Activated naive CD4-positive, alpha-beta T cell treated with anti-CD3 and anti-CD28 coated beads, Interleukin-2, amount 10 ng/mL, durations not matched to agents 7 days and 5 days (primary cell): ENCODE measurements around the gene ZNF580.

ENCODE experiments used
- CTCF ChIA-PET: fragments of 350-600 bp; sonication (Branson Sonifier 250); formaldehyde crosslinking; loops from one replicate; lab custom pipeline; 2021; ENCODE audit warnings: antibody characterized with exemption; lab: Charles Lee
- DNase-seq: peaks from one replicate; pipeline ENCODE4 v3.0.0-alpha.2; 2020
- H3K27ac Mint-ChIP-seq: one replicate; pipeline ENCODE4 v1.8.0; 2021; ENCODE audit warnings: mild to moderate bottlenecking, moderate library complexity, mixed read lengths
- H3K27me3 Mint-ChIP-seq: one replicate; pipeline ENCODE4 v1.8.0; 2021; ENCODE audit warnings: mild to moderate bottlenecking, mixed read lengths
- H3K36me3 Mint-ChIP-seq: one replicate; pipeline ENCODE4 v1.8.0; 2021; ENCODE audit warnings: mixed read lengths
- H3K4me1 Mint-ChIP-seq: one replicate; pipeline ENCODE4 v1.8.0; 2021; ENCODE audit warnings: mixed read lengths
- H3K4me3 Mint-ChIP-seq: one replicate; pipeline ENCODE4 v1.8.0; 2021; ENCODE audit warnings: mild to moderate bottlenecking, moderate library complexity, mixed read lengths
- H3K9me3 Mint-ChIP-seq: one replicate; pipeline ENCODE4 v1.8.0; 2021; ENCODE audit warnings: mixed read lengths

ZNF580 gene

DNA sequence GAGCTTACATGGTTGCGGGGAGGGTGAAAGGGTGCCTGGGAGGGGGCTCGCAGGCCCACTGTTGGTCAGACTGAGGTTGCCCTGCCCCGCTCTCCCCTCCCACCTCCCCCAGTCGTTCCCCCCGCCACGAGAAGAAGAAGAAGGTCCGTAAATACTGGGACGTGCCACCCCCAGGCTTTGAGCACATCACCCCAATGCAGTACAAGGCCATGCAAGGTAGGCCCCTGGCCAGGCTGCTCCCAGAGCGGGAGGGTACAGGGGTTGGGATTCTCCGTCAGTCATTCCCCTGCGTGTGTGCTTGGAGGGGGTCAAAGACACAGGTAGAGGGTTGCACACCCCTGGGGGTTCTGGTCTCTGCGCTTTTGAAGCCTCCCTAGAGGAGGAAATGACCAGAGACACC is 19.6 kb downstream of the ZNF580 start:
- H3K27me3 Mint-ChIP-seq: no peaks in the 10 kb centered on the region
- no peak overlapping the region for H3K4me3 Mint-ChIP-seq

DNA sequence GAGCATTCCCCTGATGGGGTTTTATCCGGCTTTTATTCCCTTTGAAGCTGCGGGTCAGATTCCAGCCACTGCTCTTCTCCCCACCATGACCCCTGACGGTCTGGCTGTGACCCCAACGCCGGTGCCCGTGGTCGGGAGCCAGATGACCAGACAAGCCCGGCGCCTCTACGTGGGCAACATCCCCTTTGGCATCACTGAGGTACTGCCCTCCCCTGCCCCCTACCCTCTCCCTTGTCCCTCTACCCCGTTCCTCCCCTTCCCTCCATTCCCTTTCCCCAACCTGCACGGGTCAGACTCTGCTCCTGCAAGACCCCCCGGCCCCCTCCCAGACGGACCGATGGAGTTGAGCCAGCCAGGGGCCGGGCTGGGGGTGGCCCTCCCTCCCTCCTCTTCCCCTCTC is 20.2 kb downstream of the ZNF580 start:
- no peaks in the 10 kb centered on the region for H3K27me3 Mint-ChIP-seq
- no peak for DNase-seq
- peaks cover 38% of the 10 kb centered on the region for H3K4me1 Mint-ChIP-seq
- CTCF ChIA-PET: no interaction called here
- H3K27ac Mint-ChIP-seq: no peak overlapping the region
- no peak overlapping the region for H3K4me3 Mint-ChIP-seq
- H3K36me3 Mint-ChIP-seq: peaks cover 56% of the 10 kb centered on the region
- H3K9me3 Mint-ChIP-seq: no peaks in the 10 kb centered on the region

More for the DNA sequence above, 19.6 kb downstream of the ZNF580 start:
- Mint-ChIP-seq H3K27ac (no peak overlapping the region), H3K36me3 (peaks cover 57% of the 10 kb centered on the region), H3K9me3 (no peaks in the 10 kb centered on the region), H3K4me1 (peaks cover 42% of the 10 kb centered on the region)
- CTCF ChIA-PET: interaction anchor here (1.0 kb wide), 1 partner anchor 11 kb away, joined by 3 read pairs; no protein-coding TSS in a partner anchor
- no peak for DNase-seq

DNA sequence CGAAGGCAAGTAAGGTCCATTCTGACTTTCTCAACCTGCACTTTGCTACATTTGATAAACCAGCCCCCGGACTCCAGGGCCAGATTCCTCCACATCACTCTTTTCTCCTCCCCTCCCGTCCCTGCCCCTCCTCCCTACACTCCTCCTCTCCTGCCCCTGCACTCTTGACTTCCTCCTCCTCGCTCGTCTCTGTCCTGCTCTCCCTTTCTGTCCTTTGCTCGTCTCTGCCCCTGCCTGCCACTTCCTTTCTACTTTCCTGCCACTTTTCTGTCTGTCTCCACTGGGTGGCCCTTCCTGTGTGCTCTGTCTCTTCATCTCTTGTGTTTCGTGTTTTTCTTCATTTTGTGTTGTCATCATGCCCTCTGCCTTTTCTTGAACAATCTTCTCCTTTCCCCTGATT is 21.0 kb downstream of the ZNF580 start:
- Mint-ChIP-seq H3K27me3 (no peaks in the 10 kb centered on the region), H3K4me1 (peaks cover 30% of the 10 kb centered on the region), H3K36me3 (peaks cover 55% of the 10 kb centered on the region), H3K4me3 (no peak overlapping the region), H3K27ac (no peak overlapping the region), H3K9me3 (no peaks in the 10 kb centered on the region)
- DNase-seq: no peak
- CTCF ChIA-PET: no interaction called here

DNA sequence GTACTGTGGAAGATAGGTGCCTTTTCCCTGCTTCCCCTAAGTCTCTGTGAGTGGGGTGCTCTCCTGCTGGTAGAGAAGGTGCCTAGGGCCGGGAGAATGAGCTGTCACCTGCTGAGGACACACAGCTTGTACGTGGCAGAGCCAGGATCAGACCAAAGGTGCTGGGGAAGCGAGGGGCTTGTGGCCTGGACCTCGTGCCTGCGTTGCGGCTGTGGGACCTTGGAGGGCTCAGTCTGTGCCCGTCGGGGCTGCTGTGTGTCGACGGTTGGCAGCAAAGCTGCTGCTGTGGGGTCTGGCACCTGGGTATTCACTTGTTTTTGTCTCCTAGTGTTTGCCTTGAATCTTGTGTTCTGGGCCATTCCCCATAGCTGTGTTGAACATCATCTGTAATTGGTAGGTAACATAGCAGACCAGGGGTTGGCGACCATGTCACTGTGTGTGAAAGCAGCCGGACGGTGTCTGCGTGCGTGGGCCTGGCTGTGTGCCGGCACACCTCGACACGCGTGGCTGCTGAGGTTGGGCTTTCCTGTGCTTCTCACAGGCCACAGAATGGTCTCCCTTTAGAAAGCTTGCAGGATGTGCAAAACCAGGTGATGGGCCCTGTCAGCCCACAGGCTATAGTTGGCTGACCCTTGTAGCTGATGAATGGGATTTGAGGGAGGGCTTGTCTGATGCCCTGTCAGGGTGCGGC is 23.2 kb downstream of the ZNF580 start:
- no peak for DNase-seq
- Mint-ChIP-seq H3K4me3 (no peak overlapping the region), H3K36me3 (peaks cover 61% of the 10 kb centered on the region), H3K4me1 (peaks cover 12% of the 10 kb centered on the region), H3K27me3 (no peaks in the 10 kb centered on the region), H3K27ac (no peak overlapping the region), H3K9me3 (no peaks in the 10 kb centered on the region)
- CTCF ChIA-PET: interaction anchor here (1.3 kb wide), 1 partner anchor 12 kb away, joined by 3 read pairs; no protein-coding TSS in a partner anchor

DNA sequence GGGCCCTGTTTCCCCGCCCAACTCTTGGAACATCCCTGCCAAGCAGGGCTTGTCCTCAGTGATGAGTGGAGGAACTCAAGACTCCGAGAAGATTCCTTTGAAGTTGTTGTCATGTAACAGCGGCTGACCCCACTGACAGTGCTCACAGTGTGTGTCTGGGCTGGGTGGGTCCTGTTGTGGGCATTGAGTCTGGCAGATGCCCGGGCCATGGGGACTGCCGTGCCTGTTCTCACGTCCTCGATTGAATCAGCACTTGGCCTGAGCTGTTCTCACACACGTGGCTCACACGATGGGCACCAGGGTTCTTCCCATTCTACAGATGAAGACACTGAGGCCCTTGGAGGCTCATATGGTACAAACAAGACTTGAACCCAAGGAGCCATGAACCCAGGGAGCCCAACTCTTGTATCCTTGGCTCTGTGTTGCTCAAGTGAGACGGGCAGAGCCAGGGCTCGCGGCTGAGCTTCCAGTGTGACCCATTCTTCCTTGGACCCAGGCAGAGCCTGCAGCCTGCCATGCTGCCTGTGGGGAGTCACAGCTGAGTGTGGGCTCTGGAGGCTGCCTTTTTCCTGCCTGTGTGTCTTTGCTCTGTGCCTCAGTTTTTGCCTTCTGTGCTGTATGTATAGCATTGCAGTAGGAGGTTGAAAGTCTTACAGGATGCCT is 25.7 kb downstream of the ZNF580 start:
- no peak overlapping the region for H3K27ac Mint-ChIP-seq

DNA sequence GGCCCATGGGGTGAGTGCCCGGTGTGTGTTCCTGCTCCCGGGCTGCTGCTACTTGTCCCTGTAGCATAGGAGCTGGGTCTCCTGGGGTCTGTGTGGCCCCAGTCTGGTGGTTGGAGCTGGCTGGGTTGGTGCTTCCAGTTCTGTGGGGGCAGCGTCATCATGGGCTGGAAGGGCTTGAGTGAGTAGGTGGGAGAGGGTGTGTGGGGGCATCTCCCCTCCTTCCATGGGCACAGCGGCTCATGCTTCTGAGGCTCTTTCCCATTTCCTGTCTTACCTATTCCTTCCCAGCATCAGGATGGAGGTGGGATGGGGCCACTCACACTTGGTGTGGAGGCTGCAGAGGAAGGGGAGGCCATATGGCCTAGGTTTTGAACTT is 26.2 kb downstream of the ZNF580 start:
- no peaks in the 10 kb centered on the region for H3K9me3 Mint-ChIP-seq
- H3K4me1 Mint-ChIP-seq: peaks cover 11% of the 10 kb centered on the region
- no peaks in the 10 kb centered on the region for H3K27me3 Mint-ChIP-seq
- CTCF ChIA-PET: interaction anchor here (1.3 kb wide), 1 partner anchor 34 kb away, joined by 3 read pairs; no protein-coding TSS in a partner anchor
- peaks cover 62% of the 10 kb centered on the region for H3K36me3 Mint-ChIP-seq
- H3K4me3 Mint-ChIP-seq: no peak overlapping the region
- no peak overlapping the region for H3K27ac Mint-ChIP-seq
- DNase-seq: no peak

More for the DNA sequence above, 25.7 kb downstream of the ZNF580 start:
- no peak overlapping the region for H3K4me3 Mint-ChIP-seq
- peaks cover 13% of the 10 kb centered on the region for H3K4me1 Mint-ChIP-seq
- no peaks in the 10 kb centered on the region for H3K9me3 Mint-ChIP-seq
- no peaks in the 10 kb centered on the region for H3K27me3 Mint-ChIP-seq
- peaks cover 66% of the 10 kb centered on the region for H3K36me3 Mint-ChIP-seq
- DNase-seq: no peak
- CTCF ChIA-PET: interaction anchor here (1.3 kb wide), 1 partner anchor 34 kb away, joined by 3 read pairs; no protein-coding TSS in a partner anchor

DNA sequence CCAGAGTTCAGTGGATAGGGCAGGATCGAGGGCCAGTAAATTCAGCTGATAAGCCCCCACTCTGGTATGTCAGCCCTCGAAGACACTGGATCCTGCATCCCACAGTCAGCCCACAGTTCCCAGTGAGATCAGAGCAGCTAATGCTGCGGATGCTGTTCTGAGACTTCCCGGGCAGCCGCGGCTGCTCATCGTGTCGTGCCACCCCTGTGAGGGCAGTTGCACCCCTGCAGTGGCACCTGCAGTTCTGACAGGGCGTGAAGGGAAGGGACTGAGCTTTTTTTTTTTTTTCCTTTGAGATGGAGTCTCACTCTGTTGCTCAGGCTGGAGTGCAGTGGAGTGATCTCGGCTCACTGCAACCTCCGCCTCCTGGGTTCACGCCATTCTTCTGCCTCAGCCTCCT is 26.7 kb downstream of the ZNF580 start:
- no peak for DNase-seq
- Mint-ChIP-seq H3K36me3 (peaks cover 62% of the 10 kb centered on the region), H3K4me3 (no peak overlapping the region), H3K4me1 (peaks cover 10% of the 10 kb centered on the region), H3K9me3 (no peaks in the 10 kb centered on the region), H3K27ac (peak overlapping the region; percentile 42), H3K27me3 (no peaks in the 10 kb centered on the region)
- CTCF ChIA-PET: interaction anchor here (1.3 kb wide), 1 partner anchor 35 kb away, joined by 3 read pairs; no protein-coding TSS in a partner anchor

GRCh38 chr19:55667958-55668357 is 27.2 kb downstream of the ZNF580 start:
- H3K36me3 Mint-ChIP-seq: peaks cover 58% of the 10 kb centered on the region
- no peak overlapping the region for H3K27ac Mint-ChIP-seq
- H3K9me3 Mint-ChIP-seq: no peaks in the 10 kb centered on the region
- H3K27me3 Mint-ChIP-seq: no peaks in the 10 kb centered on the region
- H3K4me3 Mint-ChIP-seq: no peak overlapping the region
- peaks cover 8% of the 10 kb centered on the region for H3K4me1 Mint-ChIP-seq
- CTCF ChIA-PET: interaction anchor here (1.3 kb wide), 1 partner anchor 35 kb away, joined by 3 read pairs; no protein-coding TSS in a partner anchor
- DNase-seq: no peak

- Mint-ChIP-seq H3K36me3 (peaks cover 55% of the 10 kb centered on the region), H3K27ac (no peak overlapping the region), H3K4me3 (no peak overlapping the region), H3K27me3 (no peaks in the 10 kb centered on the region), H3K9me3 (no peaks in the 10 kb centered on the region), H3K4me1 (peaks cover 14% of the 10 kb centered on the region)
- no peak for DNase-seq
- CTCF ChIA-PET: no interaction called here
These were observed 28.0 kb downstream of the ZNF580 start for GRCh38 chr19:55668603-55669348.

GRCh38 chr19:55669418-55670279 is 28.8 kb downstream of the ZNF580 start:
- Mint-ChIP-seq H3K27me3 (no peaks in the 10 kb centered on the region), H3K36me3 (peaks cover 50% of the 10 kb centered on the region), H3K4me1 (peaks cover 20% of the 10 kb centered on the region), H3K27ac (no peak overlapping the region), H3K4me3 (no peak overlapping the region), H3K9me3 (no peaks in the 10 kb centered on the region)
- CTCF ChIA-PET: no interaction called here
- no peak for DNase-seq

- H3K36me3 Mint-ChIP-seq: peaks cover 51% of the 10 kb centered on the region
- CTCF ChIA-PET: interaction anchor here (1.2 to 1.9 kb wide), 3 partner anchors 14 to 194 kb away, joined by 3 to 9 read pairs (median 7); partner anchors contain the start of gene ZNF628
- peaks cover 21% of the 10 kb centered on the region for H3K4me1 Mint-ChIP-seq
- no peaks in the 10 kb centered on the region for H3K9me3 Mint-ChIP-seq
- H3K27me3 Mint-ChIP-seq: no peaks in the 10 kb centered on the region
- DNase-seq: no peak
- H3K27ac Mint-ChIP-seq: no peak overlapping the region
- no peak overlapping the region for H3K4me3 Mint-ChIP-seq
These were observed 29.7 kb downstream of the ZNF580 start for GRCh38 chr19:55670280-55671053.

GRCh38 chr19:55671054-55671378 is 30.2 kb downstream of the ZNF580 start:
- no peaks in the 10 kb centered on the region for H3K9me3 Mint-ChIP-seq
- H3K4me3 Mint-ChIP-seq: no peak overlapping the region
- H3K27ac Mint-ChIP-seq: no peak overlapping the region
- peaks cover 50% of the 10 kb centered on the region for H3K36me3 Mint-ChIP-seq
- DNase-seq: no peak
- CTCF ChIA-PET: interaction anchor here (0.7 to 1.9 kb wide), 6 partner anchors 11 to 624 kb away, joined by 3 to 9 read pairs (median 3); partner anchors contain the start of gene ZNF628
- H3K27me3 Mint-ChIP-seq: no peaks in the 10 kb centered on the region
- H3K4me1 Mint-ChIP-seq: peaks cover 26% of the 10 kb centered on the region

GRCh38 chr19:55672418-55672817 is 31.6 kb downstream of the ZNF580 start:
- H3K27ac Mint-ChIP-seq: peak overlapping the region; percentile 7

More at GRCh38 chr19:55672418-55672817, 31.6 kb downstream of the ZNF580 start:
- Mint-ChIP-seq H3K4me3 (no peak overlapping the region), H3K36me3 (peaks cover 46% of the 10 kb centered on the region), H3K4me1 (peaks cover 39% of the 10 kb centered on the region), H3K27me3 (no peaks in the 10 kb centered on the region), H3K9me3 (no peaks in the 10 kb centered on the region)
- DNase-seq: no peak
- CTCF ChIA-PET: interaction anchor here (1.2 to 1.9 kb wide), 2 partner anchors 19 to 40 kb away, joined by 4 to 9 read pairs; no protein-coding TSS in a partner anchor
